ENCODE data around the gene GDI2. TPM values are rescaled to one million over a fixed set of nuclear protein-coding genes. Genes with fewer than 3 reads are reported as not detected.
"Not testable (repeated sequence)": the region's sequence is repeated elsewhere in the genome, so short reads cannot be mapped to it uniquely, and the experiment has no call there.

Gene GDI2
- total RNA-seq, 1 donor from 2014 or later, result 216 TPM

DNA sequence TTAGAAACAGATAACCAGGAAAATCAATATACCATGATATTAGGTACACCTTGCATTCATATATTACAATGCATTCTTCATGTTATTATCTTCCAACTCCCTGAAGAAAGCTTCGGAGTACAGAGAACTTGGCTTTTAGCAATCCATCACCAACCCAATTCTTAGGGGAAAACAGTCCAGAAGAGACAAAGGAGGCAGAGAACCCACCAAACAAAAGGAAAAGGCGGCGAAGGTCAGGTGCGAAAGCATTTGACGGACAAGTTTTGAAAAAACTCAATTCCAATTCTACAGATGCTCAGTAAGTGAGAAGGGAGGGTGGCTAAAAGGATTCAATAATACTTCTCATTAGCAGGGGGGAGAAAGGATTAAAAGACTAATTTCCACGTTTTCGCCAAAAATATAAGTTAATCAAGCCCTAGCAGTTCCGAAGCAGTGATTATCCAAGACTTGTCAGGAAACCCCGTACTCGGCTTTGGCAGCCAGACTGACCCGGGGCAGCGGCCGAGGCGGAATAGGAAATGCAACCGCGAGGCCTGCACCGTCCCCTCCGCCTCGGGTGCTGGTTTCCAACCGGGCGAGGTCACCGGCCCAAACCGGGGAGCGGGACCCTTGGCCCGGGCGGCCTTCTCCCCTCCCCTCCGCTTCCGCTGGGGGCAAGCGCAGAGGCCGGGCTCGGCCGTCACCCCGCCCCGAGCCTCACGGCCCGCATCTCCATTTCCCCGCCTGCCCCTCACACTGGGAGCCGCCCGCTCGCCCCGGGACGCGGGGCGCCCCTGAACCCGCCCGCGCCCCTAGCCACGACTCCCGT lies 747 bp downstream of the GDI2 start:
- Mint-ChIP-seq H3K36me3 (peaks cover 3% of the 10 kb centered on the region), H3K4me1 (peaks cover 46% of the 10 kb centered on the region), H3K9me3 (no peaks in the 10 kb centered on the region), H3K27me3 (ENCODE audit: low read depth) (no peaks in the 10 kb centered on the region), H3K27ac (peak overlapping the region; percentile 89), H3K4me3 (peak overlapping the region; percentile 84)
- TF ChIP-seq, protein P1, sequence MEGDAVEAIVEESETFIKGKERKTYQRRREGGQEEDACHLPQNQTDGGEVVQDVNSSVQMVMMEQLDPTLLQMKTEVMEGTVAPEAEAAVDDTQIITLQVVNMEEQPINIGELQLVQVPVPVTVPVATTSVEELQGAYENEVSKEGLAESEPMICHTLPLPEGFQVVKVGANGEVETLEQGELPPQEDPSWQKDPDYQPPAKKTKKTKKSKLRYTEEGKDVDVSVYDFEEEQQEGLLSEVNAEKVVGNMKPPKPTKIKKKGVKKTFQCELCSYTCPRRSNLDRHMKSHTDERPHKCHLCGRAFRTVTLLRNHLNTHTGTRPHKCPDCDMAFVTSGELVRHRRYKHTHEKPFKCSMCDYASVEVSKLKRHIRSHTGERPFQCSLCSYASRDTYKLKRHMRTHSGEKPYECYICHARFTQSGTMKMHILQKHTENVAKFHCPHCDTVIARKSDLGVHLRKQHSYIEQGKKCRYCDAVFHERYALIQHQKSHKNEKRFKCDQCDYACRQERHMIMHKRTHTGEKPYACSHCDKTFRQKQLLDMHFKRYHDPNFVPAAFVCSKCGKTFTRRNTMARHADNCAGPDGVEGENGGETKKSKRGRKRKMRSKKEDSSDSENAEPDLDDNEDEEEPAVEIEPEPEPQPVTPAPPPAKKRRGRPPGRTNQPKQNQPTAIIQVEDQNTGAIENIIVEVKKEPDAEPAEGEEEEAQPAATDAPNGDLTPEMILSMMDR (IDR thresholded peaks at IDR 0.05; ENCODE audit: unreplicated experiment), result no peak
- peak in 1 of 2 experiments; percentile 28 for DNase-seq (ENCODE audit: low spot score in 2 of 2, unreplicated experiment in 2 of 2)

- peak overlapping the region; percentile 84 for H3K4me3 Mint-ChIP-seq
- TF ChIP-seq, protein P1 (IDR thresholded peaks at IDR 0.05; ENCODE audit: unreplicated experiment), result no peak
- peaks cover 3% of the 10 kb centered on the region for H3K36me3 Mint-ChIP-seq
- peaks cover 50% of the 10 kb centered on the region for H3K4me1 Mint-ChIP-seq
- DNase-seq (ENCODE audit: low spot score in 2 of 2, unreplicated experiment in 2 of 2), result no peak
- H3K27me3 Mint-ChIP-seq (ENCODE audit: low read depth), result no peaks in the 10 kb centered on the region
- H3K9me3 Mint-ChIP-seq, result no peaks in the 10 kb centered on the region
- H3K27ac Mint-ChIP-seq, result peak overlapping the region; percentile 89
These were observed 1.8 kb downstream of the GDI2 start for GRCh38 chr10:5811387-5811821.

DNA sequence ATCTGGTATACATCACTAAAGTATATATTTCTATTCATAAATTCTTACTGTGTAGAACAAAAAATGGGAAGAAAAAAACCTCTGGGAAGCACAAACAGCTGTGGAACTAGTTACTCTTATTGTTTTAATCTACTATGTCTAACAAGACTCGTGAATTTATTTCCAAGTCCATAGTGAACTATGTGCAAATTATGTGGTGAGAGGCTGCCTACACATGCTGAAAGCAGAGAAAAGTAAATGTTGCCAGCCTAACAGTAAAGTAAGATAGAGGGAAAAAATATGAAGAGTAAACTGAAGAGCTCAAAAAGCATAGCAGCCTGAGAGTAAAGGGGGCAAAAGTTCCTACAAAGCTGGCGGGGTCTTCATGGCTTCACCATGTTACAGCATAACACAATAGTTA lies 3.0 kb downstream of the GDI2 start:
- peak overlapping the region; percentile 34 for H3K4me3 Mint-ChIP-seq
- H3K27me3 Mint-ChIP-seq (ENCODE audit: low read depth), result no peaks in the 10 kb centered on the region
- peaks cover 50% of the 10 kb centered on the region for H3K4me1 Mint-ChIP-seq
- no peak for DNase-seq (ENCODE audit: low spot score in 2 of 2, unreplicated experiment in 2 of 2)
- peak overlapping the region; percentile 69 for H3K27ac Mint-ChIP-seq
- H3K36me3 Mint-ChIP-seq, result peaks cover 7% of the 10 kb centered on the region
- TF ChIP-seq, protein P1 (IDR thresholded peaks at IDR 0.05; ENCODE audit: unreplicated experiment), result no peak
- H3K9me3 Mint-ChIP-seq, result no peaks in the 10 kb centered on the region

- Mint-ChIP-seq H3K27ac (peak overlapping the region; percentile 14), H3K4me3 (no peak overlapping the region), H3K4me1 (peaks cover 44% of the 10 kb centered on the region), H3K9me3 (no peaks in the 10 kb centered on the region), H3K27me3 (ENCODE audit: low read depth) (no peaks in the 10 kb centered on the region), H3K36me3 (peaks cover 7% of the 10 kb centered on the region)
- no peak for DNase-seq (ENCODE audit: low spot score in 2 of 2, unreplicated experiment in 2 of 2)
- TF ChIP-seq, protein P1 (IDR thresholded peaks at IDR 0.05; ENCODE audit: unreplicated experiment), result no peak
These were observed 3.6 kb downstream of the GDI2 start for GRCh38 chr10:5809527-5810154.

DNA sequence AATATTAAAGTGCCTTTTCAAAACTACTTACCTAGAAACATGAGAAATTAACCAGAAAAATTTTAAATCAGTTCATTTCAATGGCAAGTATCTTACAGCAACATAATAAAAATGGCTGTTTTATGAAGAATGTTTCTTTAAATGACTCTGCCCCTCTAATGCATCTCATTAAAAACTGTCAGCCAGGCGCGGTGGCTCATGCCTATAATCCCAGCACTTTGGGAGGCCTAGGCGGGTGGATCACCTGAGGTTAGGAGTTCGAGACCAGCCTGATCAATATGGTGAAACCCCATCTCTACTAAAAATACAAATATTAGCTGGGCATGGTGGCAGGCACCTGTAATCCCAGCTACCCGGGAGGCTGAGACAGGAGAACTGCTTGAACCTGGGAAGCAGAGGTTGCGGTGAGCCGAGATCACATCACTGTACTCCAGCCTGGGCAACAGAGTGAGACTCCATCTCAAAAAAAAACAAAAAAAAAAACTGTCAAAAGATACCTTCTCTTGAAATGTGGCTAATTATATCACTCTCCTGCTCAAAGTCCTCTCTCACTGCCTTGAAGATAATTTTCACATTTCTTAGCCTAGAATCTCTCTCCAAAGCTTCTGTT lies 4.3 kb downstream of the GDI2 start:
- peaks cover 37% of the 10 kb centered on the region for H3K4me1 Mint-ChIP-seq
- H3K36me3 Mint-ChIP-seq, result peaks cover 12% of the 10 kb centered on the region
- not testable (repeated sequence) for H3K4me3 Mint-ChIP-seq; DNase-seq (ENCODE audit: low spot score in 2 of 2, unreplicated experiment in 2 of 2); H3K9me3 Mint-ChIP-seq; H3K27me3 Mint-ChIP-seq (ENCODE audit: low read depth)
- H3K27ac Mint-ChIP-seq, result peak overlapping the region; percentile 14

GRCh38 chr10:5806745-5807144 lies 6.5 kb downstream of the GDI2 start:
- Mint-ChIP-seq H3K27me3 (ENCODE audit: low read depth) (no peaks in the 10 kb centered on the region), H3K27ac (no peak overlapping the region), H3K9me3 (no peaks in the 10 kb centered on the region), H3K36me3 (peaks cover 15% of the 10 kb centered on the region), H3K4me1 (peaks cover 33% of the 10 kb centered on the region), H3K4me3 (no peak overlapping the region)
- TF ChIP-seq, protein P1 (IDR thresholded peaks at IDR 0.05; ENCODE audit: unreplicated experiment), result no peak
- DNase-seq (ENCODE audit: low spot score in 2 of 2, unreplicated experiment in 2 of 2), result no peak

Measured in mesothelial cell of epicardium (in vitro differentiated cells).